ENCODE measurements around the gene COX4I1.
A peak's percentile ranks its signal among the peaks of the same experiment; 100 is the strongest.
"Not testable (repeated sequence)": the region's sequence is repeated elsewhere in the genome, so short reads cannot be mapped to it uniquely, and the experiment has no call there.

Gene COX4I1

DNA sequence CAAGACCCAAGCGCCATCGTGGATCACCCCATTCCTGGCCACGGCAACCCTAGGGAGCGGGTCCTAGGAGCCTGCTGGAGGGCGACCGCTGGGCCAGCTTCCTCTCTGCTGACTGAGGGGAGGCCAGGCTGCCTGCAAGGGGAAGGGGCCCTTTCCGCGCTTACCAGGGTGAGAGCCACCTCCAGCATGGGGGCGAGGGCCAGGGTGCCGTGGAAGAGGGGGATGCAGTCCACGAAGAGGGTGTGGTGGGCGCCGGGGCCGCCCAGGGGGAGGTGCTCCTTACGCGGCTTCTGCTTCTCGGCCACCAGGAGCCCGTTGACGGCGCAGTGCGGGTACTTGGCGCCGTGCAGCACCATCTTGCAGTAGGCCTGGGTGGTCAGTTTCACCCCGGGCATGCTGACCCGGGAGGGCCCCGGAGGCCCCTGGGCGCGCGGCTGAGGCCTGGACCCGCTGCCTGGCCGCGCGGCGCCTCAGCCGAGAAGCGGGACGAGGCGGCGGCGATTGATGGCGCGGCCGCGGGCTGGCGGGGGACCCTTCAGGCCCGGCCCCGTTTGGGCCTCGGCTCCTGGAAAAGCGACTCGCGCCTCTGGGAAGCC lies 496 bp upstream of the COX4I1 start:
- no peak for DNase-seq (ENCODE audit: low read depth in 3 of 3, low spot score in 1 of 3)

DNA sequence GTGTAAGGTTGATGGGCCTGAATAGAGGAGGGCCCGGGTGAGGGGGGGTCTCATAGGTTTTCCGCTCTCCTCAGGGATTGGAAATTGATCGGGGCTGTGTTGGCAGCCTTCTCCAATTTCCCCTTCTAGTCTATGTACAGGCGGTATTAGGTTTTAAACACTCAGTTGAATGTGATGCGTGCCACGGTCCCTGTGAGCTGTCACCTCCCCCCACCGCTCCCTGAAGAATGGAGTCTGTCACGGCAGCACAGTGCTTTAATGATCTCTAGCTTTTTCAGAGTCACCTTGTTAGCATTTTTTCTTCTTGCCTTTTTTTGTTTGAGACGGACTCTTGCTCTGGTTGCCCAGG lies 800 bp downstream of the COX4I1 start:
- DNase-seq (ENCODE audit: low read depth in 3 of 3, low spot score in 1 of 3): peak in 1 of 3 donors; percentile 22

DNA sequence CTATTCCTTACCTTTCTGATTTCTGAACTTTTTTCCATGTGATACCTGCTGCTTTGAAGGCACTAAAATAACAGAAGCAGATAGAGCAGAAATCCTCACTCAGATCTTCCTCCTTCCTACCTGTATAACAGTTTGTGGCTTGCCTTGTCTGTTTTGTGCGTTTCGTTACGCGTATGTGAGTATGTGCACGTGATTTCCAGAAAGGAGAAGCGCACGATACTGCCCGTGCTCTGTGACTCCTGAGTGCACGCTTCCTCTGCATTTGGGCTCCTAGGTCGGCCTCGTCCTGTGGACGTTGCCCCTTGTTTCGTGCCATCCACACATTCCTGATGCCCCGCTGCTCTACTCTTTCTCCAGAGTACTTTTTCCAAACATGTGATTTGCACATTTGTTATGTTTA lies 4.1 kb downstream of the COX4I1 start:
- no peak for DNase-seq (ENCODE audit: low read depth in 3 of 3, low spot score in 1 of 3)

DNA sequence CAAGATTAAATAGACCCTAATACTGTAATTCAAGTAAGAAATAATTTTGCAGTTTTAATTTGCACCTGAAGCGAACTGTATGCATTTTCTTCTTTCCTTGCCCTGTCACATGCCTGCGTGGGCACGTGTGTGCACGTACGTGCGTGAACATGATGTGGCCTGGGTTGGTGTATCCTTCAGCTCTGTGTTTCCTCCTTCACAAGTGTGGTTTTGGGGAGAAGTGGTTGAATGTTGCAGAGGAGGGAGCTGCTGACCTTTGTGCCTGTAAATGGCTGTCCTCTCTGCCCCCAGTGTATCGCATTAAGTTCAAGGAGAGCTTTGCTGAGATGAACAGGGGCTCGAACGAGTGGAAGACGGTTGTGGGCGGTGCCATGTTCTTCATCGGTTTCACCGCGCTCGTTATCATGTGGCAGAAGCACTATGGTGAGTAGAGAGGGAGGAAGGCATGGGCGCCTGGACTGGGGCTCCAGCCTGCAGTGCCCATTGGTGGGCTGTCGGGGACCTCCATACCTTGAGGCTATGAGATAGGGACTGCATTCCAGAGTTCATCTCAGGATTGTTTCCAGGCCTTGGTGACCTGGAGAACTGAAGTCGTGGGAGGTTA lies 6.0 kb downstream of the COX4I1 start:
- DNase-seq (ENCODE audit: low read depth in 3 of 3, low spot score in 1 of 3): no peak

DNA sequence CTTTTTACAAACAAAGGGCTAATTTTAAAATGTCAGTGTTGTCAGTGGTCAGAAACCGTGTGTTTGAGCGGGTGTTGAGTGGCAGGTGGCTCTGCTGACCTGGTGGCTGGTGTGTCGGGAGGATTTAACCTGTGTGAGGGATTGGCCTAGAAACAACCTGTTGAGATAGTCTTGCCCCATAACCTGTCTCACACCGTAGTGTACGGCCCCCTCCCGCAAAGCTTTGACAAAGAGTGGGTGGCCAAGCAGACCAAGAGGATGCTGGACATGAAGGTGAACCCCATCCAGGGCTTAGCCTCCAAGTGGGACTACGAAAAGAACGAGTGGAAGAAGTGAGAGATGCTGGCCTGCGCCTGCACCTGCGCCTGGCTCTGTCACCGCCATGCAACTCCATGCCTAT lies 7.0 kb downstream of the COX4I1 start:
- DNase-seq (ENCODE audit: low read depth in 3 of 3, low spot score in 1 of 3): no peak

DNA sequence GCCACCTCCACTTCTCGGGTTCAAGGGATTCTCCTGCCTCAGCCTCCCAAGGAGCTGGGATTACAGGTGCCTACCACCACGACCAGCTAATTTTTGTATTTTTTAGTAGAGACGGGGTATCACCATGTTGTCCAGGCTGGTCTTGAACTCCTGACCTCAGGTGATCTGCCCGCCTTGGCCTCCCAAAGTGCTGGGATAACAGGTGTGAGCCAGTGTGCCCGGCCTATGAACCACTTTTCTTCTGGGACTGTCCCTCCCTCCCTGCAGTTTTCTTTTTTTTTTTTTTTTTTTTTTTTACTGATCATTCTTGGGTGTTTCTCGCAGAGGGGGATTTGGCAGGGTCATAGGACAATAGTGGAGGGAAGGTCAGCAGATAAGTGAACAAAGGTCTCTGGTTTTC lies 7.8 kb downstream of the COX4I1 start:
- DNase-seq (ENCODE audit: low read depth in 3 of 3, low spot score in 1 of 3): not testable (repeated sequence)

DNA sequence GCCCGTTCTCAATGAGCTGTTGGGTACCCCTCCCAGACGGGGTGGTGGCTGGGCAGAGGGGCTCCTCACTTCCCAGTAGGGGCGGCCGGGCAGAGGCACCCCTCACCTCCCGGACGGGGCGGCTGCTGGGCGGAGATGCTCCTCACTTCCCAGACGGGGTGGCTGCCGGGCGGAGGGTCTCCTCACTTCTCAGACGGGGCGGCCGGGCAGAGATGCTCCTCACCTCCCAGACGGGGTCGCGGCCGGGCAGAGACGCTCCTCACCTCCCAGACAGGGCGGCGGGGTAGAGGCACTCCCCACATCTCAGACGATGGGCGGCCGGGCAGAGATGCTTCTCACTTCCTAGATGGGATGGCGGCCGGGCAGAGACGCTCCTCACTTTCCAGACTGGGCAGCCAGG lies 8.6 kb downstream of the COX4I1 start:
- not testable (repeated sequence) for DNase-seq (ENCODE audit: low read depth in 3 of 3, low spot score in 1 of 3)

DNA sequence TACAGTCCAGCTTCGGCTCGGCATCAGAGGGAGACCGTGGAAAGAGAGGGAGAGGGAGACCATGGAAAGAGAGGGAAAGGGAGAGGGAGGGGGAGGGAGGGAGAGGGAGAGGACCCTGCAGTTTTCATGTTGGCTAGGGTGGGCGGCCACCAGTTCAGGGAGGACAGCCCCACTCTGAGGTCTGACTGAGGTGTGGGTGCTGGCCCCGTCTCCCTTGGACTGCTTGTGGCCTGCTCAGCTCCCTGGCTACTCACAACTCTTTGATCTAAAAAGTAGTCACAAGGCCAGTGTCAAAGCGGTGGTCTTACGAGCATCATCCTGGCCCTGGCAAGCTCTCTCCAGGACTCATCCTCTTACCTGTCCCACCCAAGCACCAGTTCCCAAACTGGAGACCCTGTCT lies 9.4 kb downstream of the COX4I1 start:
- no peak for DNase-seq (ENCODE audit: low read depth in 3 of 3, low spot score in 1 of 3)

DNA sequence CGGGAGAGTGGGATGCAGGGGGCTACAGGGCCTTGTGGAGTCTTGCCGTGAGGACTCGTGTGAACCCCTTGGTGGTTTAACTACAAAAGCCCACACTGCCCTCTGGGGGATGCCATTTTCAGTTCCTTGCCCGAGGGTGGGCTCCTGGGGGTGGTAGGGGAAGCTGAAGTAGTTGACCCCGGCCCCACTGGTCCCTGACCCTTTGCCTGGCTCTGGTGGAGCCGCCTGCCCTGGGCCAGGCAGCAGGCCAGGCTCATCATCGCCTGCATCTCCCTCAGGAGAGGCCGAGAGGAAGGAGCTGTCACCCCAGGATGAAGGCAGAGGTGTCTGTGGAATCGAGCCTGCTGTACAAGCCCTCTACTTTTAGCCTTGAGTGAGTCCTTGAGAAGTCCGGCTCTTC lies 10.2 kb downstream of the COX4I1 start:
- no peak for DNase-seq (ENCODE audit: low read depth in 3 of 3, low spot score in 1 of 3)

DNA sequence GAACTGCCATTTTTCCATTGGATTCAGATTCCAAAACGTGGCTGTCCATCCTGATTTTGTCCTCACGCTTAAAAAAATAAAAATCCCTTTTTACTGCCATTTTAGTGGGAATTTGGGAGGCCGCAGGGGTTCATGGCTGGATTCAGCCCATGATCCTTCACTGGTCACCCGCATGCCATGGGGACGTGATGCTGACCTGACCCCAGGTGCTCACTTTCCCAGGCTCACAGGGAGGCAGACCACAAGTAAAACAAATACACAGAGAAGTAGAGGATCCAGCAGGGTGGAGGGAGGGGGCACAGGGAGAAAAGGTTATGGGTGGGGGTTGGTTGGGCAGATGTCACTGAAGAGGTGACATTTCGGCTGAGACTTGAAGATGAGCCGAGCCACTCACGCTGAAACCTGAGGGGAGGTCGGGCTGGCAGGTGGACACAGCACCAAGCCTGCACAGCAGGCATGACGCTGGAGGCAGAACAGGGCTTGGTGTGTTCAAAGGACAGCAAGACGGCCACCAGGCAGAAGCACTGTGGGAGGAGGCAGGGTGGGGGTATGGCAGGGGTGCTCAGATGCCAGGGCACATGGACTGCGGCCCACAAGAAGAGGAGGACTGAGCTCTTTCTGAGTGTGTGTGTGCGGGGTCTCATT lies 10.7 kb downstream of the COX4I1 start:
- no peak for DNase-seq (ENCODE audit: low read depth in 3 of 3, low spot score in 1 of 3)

DNA sequence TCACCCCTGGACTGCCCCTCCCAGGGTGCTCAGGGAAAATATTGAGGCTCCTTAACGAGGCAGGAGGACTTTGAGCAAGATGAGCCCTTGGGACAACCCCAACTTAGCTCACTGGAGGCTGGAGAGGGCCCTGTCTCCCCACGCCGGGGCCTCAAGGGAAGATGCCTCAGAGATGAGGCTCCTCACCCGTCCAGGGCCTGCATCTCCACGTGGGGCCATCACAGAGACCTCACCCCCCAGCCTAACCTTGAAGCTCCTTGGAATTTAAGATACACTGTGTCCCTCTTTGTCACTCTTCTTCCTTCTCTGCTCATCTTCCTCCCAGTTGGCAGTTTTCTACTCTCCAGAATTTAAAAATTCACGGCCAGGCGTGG lies 11.2 kb downstream of the COX4I1 start:
- DNase-seq (ENCODE audit: low read depth in 3 of 3, low spot score in 1 of 3): no peak

DNA sequence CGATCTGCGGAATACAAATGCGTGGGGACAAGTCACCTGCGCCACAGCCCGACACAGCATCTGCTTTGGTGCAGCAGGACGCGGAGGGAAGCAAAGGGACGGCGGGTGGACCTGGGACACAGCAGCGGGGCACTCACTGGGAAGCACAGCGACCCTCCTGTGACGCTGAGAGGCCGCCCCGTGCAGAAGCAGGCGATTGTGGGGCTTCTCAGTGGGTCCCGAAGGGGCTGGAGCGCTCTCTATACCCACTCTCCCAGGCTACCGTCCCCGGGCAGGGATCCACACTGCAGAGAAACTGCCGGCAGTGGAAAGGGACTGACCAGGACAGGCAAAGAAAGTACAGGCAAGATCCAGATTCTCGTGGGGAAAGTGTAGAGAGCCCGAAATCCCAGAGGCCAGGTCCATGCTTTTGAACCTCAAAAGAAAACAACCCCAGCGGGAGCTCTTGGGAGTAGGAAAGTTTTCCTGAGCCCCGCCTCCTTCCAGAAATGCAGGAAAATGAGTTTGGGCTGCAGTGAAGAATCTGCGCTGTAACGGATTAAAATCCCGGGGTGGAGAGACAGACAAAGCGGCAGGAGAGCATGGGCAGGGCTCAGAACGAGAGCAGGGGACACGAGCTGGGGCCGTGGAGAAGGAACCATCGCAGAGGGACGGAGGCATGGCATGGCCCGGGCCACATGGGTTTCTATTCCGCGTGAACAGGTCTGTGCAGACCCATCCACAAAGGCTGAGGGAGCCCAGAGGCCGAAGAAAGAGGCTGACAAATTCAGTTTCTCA lies 12.7 kb downstream of the COX4I1 start:
- no peak for DNase-seq (ENCODE audit: low read depth in 3 of 3, low spot score in 1 of 3)

DNA sequence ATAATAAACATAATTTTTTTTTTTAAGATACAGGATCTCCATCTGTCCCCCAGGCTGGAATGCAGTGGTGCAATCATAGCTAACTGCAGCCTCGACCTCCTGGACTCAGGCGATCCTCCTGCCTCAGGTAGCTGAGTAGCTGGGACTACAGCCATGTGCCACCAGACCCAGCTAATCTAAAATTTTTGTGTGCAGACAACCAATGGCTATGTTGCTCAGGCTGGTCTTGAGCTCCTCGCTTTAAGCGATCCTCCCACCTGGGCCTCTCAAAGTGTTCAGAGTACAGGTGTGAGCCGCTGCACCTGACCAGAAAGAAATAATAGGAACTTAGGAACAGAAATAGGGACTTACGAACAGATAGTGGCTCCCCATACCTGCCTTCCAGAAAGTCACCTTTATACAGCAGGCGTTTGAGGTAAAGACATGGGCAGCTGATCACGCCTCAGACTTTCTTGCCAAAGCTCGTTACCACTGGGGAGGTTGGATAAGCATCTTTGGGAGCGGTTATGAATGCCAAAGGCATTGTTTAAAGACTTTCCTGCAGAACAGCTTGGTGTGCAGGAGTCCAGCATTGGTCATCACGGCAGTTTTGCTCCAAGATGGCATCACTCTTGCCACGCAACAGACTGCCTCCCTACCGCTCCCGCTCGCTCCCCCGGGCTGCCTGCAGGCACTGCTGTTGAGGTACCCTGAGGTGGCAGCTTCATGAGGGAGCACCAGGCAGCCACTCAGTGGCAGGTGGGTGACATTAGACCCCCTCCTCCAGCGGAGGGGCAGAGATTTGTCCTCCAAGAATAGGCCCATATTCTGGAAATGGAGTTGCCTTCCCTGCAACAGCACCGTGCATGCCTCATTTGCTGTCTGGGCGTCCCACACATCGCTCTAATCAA lies 13.6 kb downstream of the COX4I1 start:
- DNase-seq (ENCODE audit: low read depth in 3 of 3, low spot score in 1 of 3): no peak

DNA sequence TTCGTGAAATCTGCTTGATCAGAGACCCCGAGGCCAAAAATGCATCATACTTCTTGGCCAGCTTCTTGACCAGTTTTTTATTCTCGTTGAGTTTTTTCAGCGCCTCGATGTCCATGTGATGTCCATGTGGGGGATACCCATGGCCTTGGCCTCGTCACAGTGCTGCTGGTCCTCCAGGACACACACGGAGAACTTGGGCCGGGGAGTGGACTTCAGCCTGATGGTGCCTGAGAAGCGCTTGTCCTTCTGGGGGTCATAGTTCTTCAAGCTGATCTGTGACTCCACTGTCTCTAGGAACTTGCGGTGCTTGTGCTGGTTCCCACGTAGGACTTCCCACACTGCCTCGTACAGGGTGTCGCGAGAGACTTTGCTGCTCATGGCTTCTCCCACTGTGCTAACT lies 16.7 kb downstream of the COX4I1 start:
- no peak for DNase-seq (ENCODE audit: low read depth in 3 of 3, low spot score in 1 of 3)

DNA sequence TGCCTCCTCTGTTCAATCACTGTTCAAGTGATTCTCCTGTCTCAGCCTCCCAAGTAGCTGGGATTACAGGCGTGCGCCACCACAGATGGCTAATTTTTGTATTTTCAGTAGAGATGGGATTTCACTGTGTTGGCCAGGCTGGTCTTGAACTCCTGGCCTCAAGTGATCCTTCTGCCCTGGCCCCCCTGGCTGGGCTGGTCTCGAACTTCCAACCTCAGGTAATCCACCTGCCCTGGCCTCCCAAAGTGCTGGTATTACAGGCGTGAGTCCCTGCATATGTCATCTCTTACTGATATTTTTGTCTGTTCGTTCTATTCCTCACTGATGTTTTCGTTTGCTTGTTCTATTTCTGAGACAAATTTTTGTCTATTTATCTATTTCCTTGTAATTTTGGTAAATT lies 17.7 kb downstream of the COX4I1 start:
- not testable (repeated sequence) for DNase-seq (ENCODE audit: low read depth in 3 of 3, low spot score in 1 of 3)

DNA sequence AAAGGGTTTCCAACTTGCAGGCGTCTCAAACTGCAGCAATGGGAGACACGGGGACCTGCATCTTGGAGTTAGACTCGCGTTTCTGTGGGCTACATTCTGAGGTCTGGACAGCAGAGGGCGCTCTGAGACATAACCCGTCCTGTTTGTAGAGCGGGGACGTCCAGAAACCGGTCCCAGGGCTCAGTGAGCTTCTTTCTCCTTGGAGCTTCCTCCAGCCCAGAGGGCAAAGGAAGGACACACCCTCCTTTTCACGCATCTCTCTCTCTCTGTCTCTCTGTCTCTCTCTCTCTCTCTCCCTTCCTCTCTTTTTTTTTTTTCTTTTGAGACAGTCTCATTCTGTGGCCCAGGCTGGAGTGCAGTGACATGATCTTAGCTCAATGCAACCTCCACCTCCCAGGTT lies 19.8 kb downstream of the COX4I1 start:
- peak; percentile 57 to 85 (median 62) for DNase-seq (ENCODE audit: low read depth in 3 of 3, low spot score in 1 of 3)

DNA sequence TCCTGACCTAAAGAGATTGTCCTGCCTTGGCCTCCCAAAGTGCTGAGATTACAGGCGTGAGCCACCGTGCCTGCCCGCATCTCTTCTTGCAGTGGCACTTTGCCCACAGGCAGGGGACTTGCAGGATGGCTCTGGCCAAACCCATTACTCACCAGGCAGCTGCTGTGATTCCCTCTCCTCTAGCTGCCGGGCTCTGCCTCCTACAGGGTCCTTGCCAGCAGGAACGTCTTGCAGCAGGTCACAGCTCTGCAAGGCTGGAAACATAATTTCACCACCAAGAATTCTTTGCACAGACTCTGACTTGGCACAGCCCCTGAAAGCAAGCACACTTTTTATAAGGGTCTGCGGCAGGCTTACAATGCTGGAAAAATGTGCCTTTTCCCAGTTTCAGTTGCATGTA lies 20.3 kb downstream of the COX4I1 start:
- no peak for DNase-seq (ENCODE audit: low read depth in 3 of 3, low spot score in 1 of 3)

DNA sequence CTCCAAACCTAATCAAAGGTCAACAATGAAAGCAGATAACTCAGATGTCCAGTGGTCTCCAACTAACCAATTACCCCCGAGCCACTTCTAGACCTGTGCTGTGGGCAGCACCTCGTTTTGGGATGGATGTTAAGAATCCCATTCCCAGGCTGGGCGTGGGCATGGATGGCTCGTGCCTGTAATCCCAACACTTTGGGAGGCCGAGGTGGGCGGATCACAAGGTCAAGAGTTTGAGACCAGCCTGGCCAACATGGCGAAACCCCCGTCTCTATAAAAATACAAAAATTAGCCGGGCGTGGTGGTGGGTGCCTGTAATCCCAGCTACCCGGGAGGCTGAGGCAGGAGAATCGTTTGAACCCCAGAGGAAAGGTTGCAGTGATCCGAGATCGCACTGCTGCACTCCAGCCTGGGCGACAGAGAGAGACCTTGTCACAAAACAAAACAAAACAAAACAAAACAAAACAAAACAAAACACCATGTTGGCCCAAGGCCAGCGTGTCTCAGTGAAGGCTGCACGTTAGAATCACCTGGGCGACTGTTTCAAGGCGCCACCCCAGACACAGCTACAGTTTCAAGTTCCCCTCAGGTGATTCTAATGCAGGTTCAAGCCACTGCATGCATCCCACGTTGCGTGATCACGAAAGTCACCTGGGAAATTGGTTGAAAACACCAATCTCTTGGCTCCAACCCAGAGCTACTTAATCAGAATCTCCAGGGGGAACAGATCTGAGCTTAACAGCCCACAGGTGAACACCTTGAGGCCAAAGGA lies 21.3 kb downstream of the COX4I1 start:
- no peak for DNase-seq (ENCODE audit: low read depth in 3 of 3, low spot score in 1 of 3)

DNA sequence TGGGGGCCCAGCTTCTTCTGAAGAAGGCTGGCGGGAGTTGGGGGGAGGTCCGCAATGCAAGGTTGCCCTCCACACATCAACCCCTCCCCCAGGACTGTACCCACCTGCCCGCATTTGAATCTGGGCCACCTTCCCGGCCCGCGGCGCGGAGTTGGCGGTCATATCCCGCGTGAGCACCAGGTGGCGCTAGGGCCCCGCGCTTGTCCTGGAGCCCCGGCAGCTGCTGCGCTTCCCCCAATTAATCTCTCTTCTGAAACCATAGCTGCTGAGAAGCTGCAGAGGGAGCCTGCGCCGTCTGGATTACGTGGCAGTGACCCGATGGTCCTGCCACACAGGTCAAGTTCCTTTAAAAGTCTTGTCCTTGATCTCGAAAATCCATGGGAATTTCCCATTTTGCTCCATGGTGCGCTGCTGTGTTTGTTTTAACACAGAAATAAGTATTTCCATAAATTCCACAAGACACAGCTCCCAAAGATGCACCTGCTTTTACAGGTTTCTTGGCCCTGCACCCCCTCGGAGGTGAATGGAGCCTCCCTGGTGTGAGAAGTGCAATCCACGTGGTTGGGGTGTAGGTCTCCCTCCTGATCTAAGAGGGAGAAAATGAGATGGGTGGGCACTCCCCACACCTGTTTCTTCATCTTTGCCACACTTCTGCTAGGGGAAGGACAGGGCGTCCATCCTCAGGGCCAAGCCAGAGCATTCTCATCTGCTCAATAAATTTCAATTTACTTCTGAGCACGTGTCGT lies 22.1 kb downstream of the COX4I1 start:
- peak in 2 of 3 donors; percentile 59 to 89 for DNase-seq (ENCODE audit: low read depth in 3 of 3, low spot score in 1 of 3)

DNA sequence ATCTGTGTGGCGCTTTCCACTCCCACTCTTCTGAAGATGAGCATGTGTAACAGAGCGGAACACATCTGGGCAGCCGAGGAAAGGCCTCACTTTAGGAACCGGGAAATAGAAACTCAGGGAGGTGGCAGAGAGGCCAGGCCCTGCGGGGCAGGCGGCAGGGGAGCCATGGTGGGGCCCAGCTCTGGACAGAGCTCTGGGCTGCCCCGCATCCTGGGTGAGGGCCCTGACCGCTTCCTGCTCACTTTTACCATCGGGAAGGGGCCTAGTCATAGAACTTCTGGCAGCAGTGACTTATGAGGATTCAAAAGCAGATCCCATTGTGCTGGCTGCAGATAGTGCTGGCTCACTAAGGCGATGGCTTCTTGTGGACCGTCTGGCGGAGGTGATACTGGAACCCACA lies 22.6 kb downstream of the COX4I1 start:
- no peak for DNase-seq (ENCODE audit: low read depth in 3 of 3, low spot score in 1 of 3)

All from stimulated activated CD4-positive, alpha-beta T cell treated with anti-CD3 and anti-CD28 coated beads, TNF-alpha, amount 100 ng/mL, for 1 hour (primary cell).